ENCODE results near the gene VPS54. TPM values are rescaled to one million over a fixed set of nuclear protein-coding genes. Genes with fewer than 3 reads are reported as not detected.

VPS54 gene
- polyA plus RNA-seq, 1 of the 3 experiments (the other 2 are of a cell fraction): 5.3 TPM

GRCh38 chr2:63903003-63903402, 116.2 kb downstream of the VPS54 start (continued):
- TF ChIP-seq CTCF (IDR thresholded peaks at IDR 0.05): no peak

- POLR2A ChIA-PET: no interaction called here
- CTCF ChIA-PET: no interaction called here
Measured at GRCh38 chr2:63902149-63902548, 117.1 kb downstream of the VPS54 start.

More at GRCh38 chr2:63902149-63902548, 117.1 kb downstream of the VPS54 start:
- Histone ChIP-seq H4K20me1 (ENCODE audit: insufficient read depth) (no peaks in the 10 kb centered on the region), H3K9me2 (no peaks in the 10 kb centered on the region), H3K9me3 (peaks cover 24% of the 10 kb centered on the region), H3K27me3 (ENCODE audit: insufficient read depth) (no peaks in the 10 kb centered on the region), H2AFZ (ENCODE audit: low read depth) (no peak overlapping the region), H3F3A (replicated peaks; ENCODE audit: insufficient read depth) (peaks cover 17% of the 10 kb centered on the region), H3K27ac (ENCODE audit: low read depth in 2 of 2, low read length in 1 of 2) (no peak overlapping the region), H3K4me2 (no peak overlapping the region), H3K79me2 (ENCODE audit: insufficient read depth) (0 out of 2 replicates have a peak, but pooled peaks cover 3% of the 10 kb centered on the region), H3K4me1 (ENCODE audit: control insufficient read depth in 1 of 2, insufficient read depth in 2 of 2, low read depth in 1 of 2, low read length in 1 of 2) (no peaks in the 10 kb centered on the region), H3K36me3 (replicated peaks in 1 of 2; ENCODE audit: control insufficient read depth in 1 of 2, insufficient read depth in 2 of 2, low read length in 1 of 2) (peaks cover 42 to 95% of the 10 kb centered on the region in 2 experiments), H3K9ac (no peak overlapping the region), H3K4me3 (ENCODE audit: low read depth in 2 of 2, low read length in 1 of 2) (no peak overlapping the region)
- DNase-seq: no peak
- TF ChIP-seq NFIC (IDR thresholded peaks at IDR 0.05; ENCODE audit: borderline replicate concordance): no peak
- no peak for TF ChIP-seq EZH2phosphoT487 (IDR thresholded peaks at IDR 0.05; ENCODE audit: borderline replicate concordance, low read depth)
- no peak for TF ChIP-seq EP300 (IDR thresholded peaks at IDR 0.05; ENCODE audit: borderline replicate concordance in 1 of 2, low read depth in 1 of 2, low read length in 1 of 2)
- TF ChIP-seq ZBTB33 (IDR thresholded peaks at IDR 0.05; ENCODE audit: borderline replicate concordance, low read depth): no peak
- TF ChIP-seq USF2 (IDR thresholded peaks at IDR 0.05; ENCODE audit: borderline replicate concordance, low read depth, low read length): no peak
- TF ChIP-seq NRF1 (IDR thresholded peaks at IDR 0.05; ENCODE audit: low read depth, low read length): no peak
- TF ChIP-seq CHD2 (IDR thresholded peaks at IDR 0.05; ENCODE audit: low read length, partially characterized antibody): no peak
- TF ChIP-seq FOXJ3 (CRISPR knock-in tag; IDR thresholded peaks at IDR 0.05): no peak
- TF ChIP-seq TAF1 (IDR thresholded peaks at IDR 0.05; ENCODE audit: borderline replicate concordance, low read depth, low read length): no peak
- no peak for TF ChIP-seq CTCF (IDR thresholded peaks at IDR 0.05)
- TF ChIP-seq RFX5 (IDR thresholded peaks at IDR 0.05; ENCODE audit: low read length): no peak
- no peak for TF ChIP-seq GATA2 (CRISPR knock-in tag; IDR thresholded peaks at IDR 0.05)
- TF ChIP-seq YY1 (IDR thresholded peaks at IDR 0.05; ENCODE audit: low read depth): no peak
- TF ChIP-seq RAD21 (IDR thresholded peaks at IDR 0.05; ENCODE audit: low read length): no peak
